Measurements from ENCODE around the gene FAM227A.

DNA sequence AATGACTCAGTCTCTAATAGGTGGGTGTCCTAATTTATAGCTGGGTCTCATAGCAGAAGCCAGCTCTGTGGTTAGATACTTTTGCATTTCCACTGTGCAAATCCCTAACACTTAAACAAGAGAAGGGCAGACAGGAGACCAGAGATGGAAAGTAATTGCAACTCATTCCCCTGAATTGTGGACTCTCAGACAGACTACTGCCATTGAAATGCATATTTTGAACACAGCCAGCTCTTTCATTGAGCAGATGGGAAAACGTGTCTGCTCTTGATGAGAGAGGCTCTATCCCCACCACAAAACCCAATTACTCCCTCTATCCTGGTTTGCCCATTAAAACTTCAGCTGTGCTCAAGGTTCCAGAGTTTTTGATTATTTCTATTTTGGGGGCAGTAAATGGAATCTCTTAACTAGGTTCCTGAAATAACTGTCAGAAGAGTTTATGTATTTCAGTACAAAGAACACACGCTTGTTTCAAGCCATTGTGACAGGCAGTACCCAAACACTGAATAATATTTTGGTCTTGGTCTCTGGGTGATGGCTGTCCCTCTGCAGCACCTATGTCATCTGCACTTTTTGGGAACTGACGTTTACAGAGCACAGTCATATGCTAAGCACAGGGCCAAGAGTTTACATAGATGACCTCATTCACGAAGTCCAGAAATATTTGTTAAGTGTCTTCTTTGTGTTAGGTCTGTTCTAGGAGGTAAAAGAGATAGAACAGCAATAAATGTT, 41.7 kb downstream of the FAM227A start:
- TF ChIP-seq, protein P1, sequence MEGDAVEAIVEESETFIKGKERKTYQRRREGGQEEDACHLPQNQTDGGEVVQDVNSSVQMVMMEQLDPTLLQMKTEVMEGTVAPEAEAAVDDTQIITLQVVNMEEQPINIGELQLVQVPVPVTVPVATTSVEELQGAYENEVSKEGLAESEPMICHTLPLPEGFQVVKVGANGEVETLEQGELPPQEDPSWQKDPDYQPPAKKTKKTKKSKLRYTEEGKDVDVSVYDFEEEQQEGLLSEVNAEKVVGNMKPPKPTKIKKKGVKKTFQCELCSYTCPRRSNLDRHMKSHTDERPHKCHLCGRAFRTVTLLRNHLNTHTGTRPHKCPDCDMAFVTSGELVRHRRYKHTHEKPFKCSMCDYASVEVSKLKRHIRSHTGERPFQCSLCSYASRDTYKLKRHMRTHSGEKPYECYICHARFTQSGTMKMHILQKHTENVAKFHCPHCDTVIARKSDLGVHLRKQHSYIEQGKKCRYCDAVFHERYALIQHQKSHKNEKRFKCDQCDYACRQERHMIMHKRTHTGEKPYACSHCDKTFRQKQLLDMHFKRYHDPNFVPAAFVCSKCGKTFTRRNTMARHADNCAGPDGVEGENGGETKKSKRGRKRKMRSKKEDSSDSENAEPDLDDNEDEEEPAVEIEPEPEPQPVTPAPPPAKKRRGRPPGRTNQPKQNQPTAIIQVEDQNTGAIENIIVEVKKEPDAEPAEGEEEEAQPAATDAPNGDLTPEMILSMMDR (IDR thresholded peaks at IDR 0.05) = no peak
- no peak for TF ChIP-seq POLR2A (IDR thresholded peaks at IDR 0.05)
